GM10248 (cell line): ENCODE data around the gene ZNF385A.
A peak's percentile ranks its signal among the peaks of the same experiment; 100 is the strongest.

Source experiments
- CTCF ChIA-PET: fragments of 300-600 bp; sonication (Branson Sonifier 250); formaldehyde crosslinking; extraction: SDS; loops from one replicate; lab custom pipeline; 2021; ENCODE audit warnings: antibody characterized with exemption; lab: Yijun Ruan, JAX
- POLR2A ChIA-PET: fragments of 350-650 bp; sonication (Branson Sonifier 250); formaldehyde crosslinking; extraction: SDS; loops from one replicate; lab custom pipeline; 2020; ENCODE audit warnings: antibody characterized with exemption; lab: Yijun Ruan, JAX
- DNase-seq: peaks from one replicate; pipeline ENCODE4 v3.0.0; 2012; ENCODE audit errors: extremely low spot score
- CTCF ChIP-seq: IDR thresholded peaks from 2 replicates; pipeline ENCODE4 v1.5.1; 2012; ENCODE audit warnings: mild to moderate bottlenecking, low read depth; ENCODE audit errors: extremely low read depth, missing control alignments, control extremely low read depth

The ZNF385A gene

GRCh38 chr12:54417712-54418440 is 33.3 kb upstream of the ZNF385A start:
- POLR2A ChIA-PET, result no interaction called here
- no peak for TF ChIP-seq CTCF
- DNase-seq, result no peak
- CTCF ChIA-PET, result interaction anchor here (1.9 to 14.5 kb wide), 4 partner anchors 12 to 22 kb away, joined by 4 to 280 read pairs (median 46); no protein-coding TSS in a partner anchor

GRCh38 chr12:54416687-54417603 is 32.4 kb upstream of the ZNF385A start:
- DNase-seq, result no peak
- no peak for TF ChIP-seq CTCF
- ChIA-PET CTCF (interaction anchor here (1.2 to 14.5 kb wide), 6 partner anchors 13 to 37 kb away, joined by 4 to 280 read pairs (median 6); no protein-coding TSS in a partner anchor), POLR2A (no interaction called here)

GRCh38 chr12:54415221-54415929 is 30.8 kb upstream of the ZNF385A start:
- POLR2A ChIA-PET, result no interaction called here
- CTCF ChIA-PET, result interaction anchor here (1.2 to 14.5 kb wide), 5 partner anchors 12 to 36 kb away, joined by 4 to 280 read pairs (median 8); no protein-coding TSS in a partner anchor
- no peak for TF ChIP-seq CTCF
- DNase-seq, result no peak

- no peak for TF ChIP-seq CTCF
- peak; percentile 42 for DNase-seq
- POLR2A ChIA-PET, result no interaction called here
- CTCF ChIA-PET, result interaction anchor here (1.4 to 14.5 kb wide), 3 partner anchors 13 to 24 kb away, joined by 6 to 280 read pairs (median 72); no protein-coding TSS in a partner anchor
Measured at GRCh38 chr12:54413284-54414190, 29.0 kb upstream of the ZNF385A start.

GRCh38 chr12:54412786-54413185 is 28.3 kb upstream of the ZNF385A start:
- no peak for DNase-seq
- TF ChIP-seq CTCF, result no peak
- ChIA-PET POLR2A (no interaction called here), CTCF (interaction anchor here (1.4 to 14.5 kb wide), 3 partner anchors 12 to 24 kb away, joined by 6 to 280 read pairs (median 72); no protein-coding TSS in a partner anchor)
